K562 (cell line): ENCODE measurements around the gene KATNAL1. TPM values are rescaled to one million over a fixed set of nuclear protein-coding genes. Genes with fewer than 3 reads are reported as not detected.

Source experiments
- ATAC-seq: fragments of 200-7000 bp; cut with Tn5 transposase; 3 replicates; pipeline ENCODE4 v1.9.1; 2020; ENCODE audit warnings: moderate library complexity
- BruUV-seq: library from RNA; stranded (reverse); fragments of 400-500 nt; replicated peaks from 2 replicates; lab custom pipeline; 2021; lab: Mats Ljungman, UMichigan
- CTCF ChIA-PET: fragments of 300-600 bp; formaldehyde crosslinking; extraction: SDS; loops from one replicate; lab custom pipeline; 2021; ENCODE audit warnings: low intra/inter-chr PET ratio; lab: Yijun Ruan, JAX
- POLR2A ChIA-PET: fragments of 300-600, 350-650 bp; sonication (Branson Sonifier 250); formaldehyde crosslinking; extraction: SDS; loops from one replicate; lab custom pipeline; 2021; ENCODE audit warnings: antibody characterized with exemption, inconsistent platforms; lab: Yijun Ruan, JAX
- DNase-seq, 4 experiments: peaks; one replicate each; pipeline versions ENCODE4 v3.0.0 to v3.0.0-alpha.2; 2011 to 2018; ENCODE audit warnings: low spot score in 3 of 4, mixed read lengths in 3 of 4; ENCODE audit errors: extremely low read depth in 1 of 4
- FAIRE-seq: peaks from 2 replicates; lab custom pipeline; 2011; peaks lifted over from hg19 to GRCh38; lab: Jason Lieb, UNC
- H2AFZ ChIP-seq: 2 replicates; pipeline ENCODE4 v1.6.0; 2011; ENCODE audit warnings: low read depth, low read length, control low read depth, inconsistent platforms
- H3K27ac ChIP-seq: fragments of 200-600 bp; 3 replicates; pipeline ENCODE4 v1.8.0; 2011; ENCODE audit warnings: low read depth, mild to moderate bottlenecking, control low read depth, inconsistent platforms, low read length, moderate library complexity, mixed read lengths; ENCODE audit errors: extremely low read depth
- H3K27me3 ChIP-seq, 2 experiments: fragments of 300-600 bp in 1 of 2; 2 replicates in 1 of 2; 3 replicates in 1 of 2; pipeline versions ENCODE4 v1.6.0 to v1.8.0; 2011; ENCODE audit warnings: inconsistent platforms in 2 of 2, low read length in 2 of 2, mild to moderate bottlenecking in 1 of 2, mixed read lengths in 1 of 2, moderate library complexity in 1 of 2; ENCODE audit not compliant: control insufficient read depth in 2 of 2, insufficient read depth in 2 of 2
- H3K36me3 ChIP-seq: fragments of 300-600 bp; 3 replicates; pipeline ENCODE4 v1.8.0; 2011; ENCODE audit warnings: mild to moderate bottlenecking, low read length, inconsistent platforms; ENCODE audit not compliant: control insufficient read depth, insufficient read depth
- H3K4me1 ChIP-seq, 2 experiments: fragments of 200-600 bp in 1 of 2; replicated peaks in 1 of 2; 2 replicates in 1 of 2; 3 replicates in 1 of 2; pipeline versions ENCODE4 v1.5.1 to v1.8.0; 2011; ENCODE audit warnings: inconsistent platforms in 2 of 2, low read length in 2 of 2, mild to moderate bottlenecking in 1 of 2, mixed read lengths in 1 of 2, moderate library complexity in 1 of 2; ENCODE audit not compliant: control insufficient read depth in 2 of 2, insufficient read depth in 2 of 2
- H3K4me2 ChIP-seq: 2 replicates; pipeline ENCODE4 v1.6.1; 2011; ENCODE audit warnings: low read length, control low read depth, inconsistent platforms, mixed read lengths; ENCODE audit not compliant: insufficient read depth
- H3K4me3 ChIP-seq: fragments of 200-600 bp; sonication (generic), shearing (Covaris generic); 2 replicates; pipeline ENCODE4 v1.5.1; 2016; ENCODE audit warnings: control low read depth, inconsistent platforms
- H3K79me2 ChIP-seq: fragments of 200-600 bp; 3 replicates; pipeline ENCODE4 v1.8.0; 2011; ENCODE audit warnings: low read length, inconsistent platforms; ENCODE audit not compliant: control insufficient read depth, insufficient read depth
- H3K9ac ChIP-seq, 2 experiments: 2 replicates each; pipeline versions ENCODE4 v1.6.0 to v1.6.1; 2011; ENCODE audit warnings: low read depth in 2 of 2, low read length in 2 of 2, control low read depth in 1 of 2, inconsistent platforms in 1 of 2, mild to moderate bottlenecking in 1 of 2, mixed read lengths in 1 of 2; ENCODE audit not compliant: insufficient read depth in 1 of 2
- H3K9me1 ChIP-seq: one replicate; pipeline ENCODE4 v1.6.0; 2011; ENCODE audit warnings: inconsistent platforms, mild to moderate bottlenecking, low read length, moderate library complexity; ENCODE audit not compliant: control insufficient read depth, insufficient read depth
- H3K9me3 ChIP-seq: replicated peaks from 2 replicates; pipeline ENCODE4 v1.5.1; 2011; ENCODE audit warnings: low read depth, low read length, inconsistent platforms; ENCODE audit not compliant: control insufficient read depth, insufficient read depth
- H4K20me1 ChIP-seq: replicated peaks from 2 replicates; pipeline ENCODE4 v1.6.1; 2011; ENCODE audit warnings: low read length, inconsistent platforms, mixed read lengths; ENCODE audit not compliant: control insufficient read depth, insufficient read depth
- NEUROD1 ChIP-seq: fragments of 150-350 bp; IDR thresholded peaks from 2 replicates; pipeline ENCODE4 v1.6.1; 2014; ENCODE audit warnings: borderline replicate concordance, low read length, low read depth; ENCODE audit not compliant: partially characterized antibody
- PCBP1 ChIP-seq: fragments of 200-400 bp; formaldehyde crosslinking; IDR thresholded peaks from 2 replicates; pipeline ENCODE4 v1.6.1; 2018; ENCODE audit warnings: mild to moderate bottlenecking, low read depth, low read length; ENCODE audit not compliant: poor library complexity, severe bottlenecking
- PPARD ChIP-seq: fragments of 250-450 bp; sonication (Bioruptor Pico); IDR thresholded peaks from 2 replicates; pipeline ENCODE4 v1.8.0; 2022; ENCODE audit warnings: inconsistent platforms, mild to moderate bottlenecking, moderate library complexity
- SIRT6 ChIP-seq: IDR thresholded peaks from one replicate; pipeline ENCODE4 v1.6.1; 2012; ENCODE audit warnings: low read depth, mild to moderate bottlenecking, control low read depth, inconsistent platforms, low read length, moderate library complexity
- SMARCA5 ChIP-seq: fragments of 450-650 bp; IDR thresholded peaks from 2 replicates; pipeline ENCODE4 v1.6.1; 2016
- SUPT5H ChIP-seq: fragments of 450-650 bp; IDR thresholded peaks from 2 replicates; pipeline ENCODE4 v1.6.1; 2016
- ZFP30 ChIP-seq: fragments of 250-450 bp; sonication (Bioruptor Pico); IDR thresholded peaks from 2 replicates; pipeline ENCODE4 v1.8.0; 2022; ENCODE audit warnings: moderate library complexity, mild to moderate bottlenecking, inconsistent platforms, borderline replicate concordance
- ZNF217 ChIP-seq: sonication (generic); formaldehyde crosslinking; IDR thresholded peaks from 2 replicates; pipeline ENCODE4 v1.8.0; 2022; ENCODE audit warnings: mild to moderate bottlenecking, missing genetic modification reagents
- WGBS: fragments of 100-300 bp; shearing (Covaris generic); methylation state at CpG from one replicate; pipeline ENCODE4 v1.1.6; 2016; ENCODE audit warnings: low coverage, mixed read lengths; ENCODE audit not compliant: insufficient coverage; ENCODE audit errors: missing lambda C conversion rate; 5-methylcytosine and 5-hydroxymethylcytosine counted together
- in situ Hi-C: fragments of 300-500 bp; cut with MboI; formaldehyde crosslinking; loops from 4 replicates; pipeline ENCODE4 v1.15.0; 2018; ENCODE audit warnings: inconsistent platforms, mixed read lengths
- intact Hi-C: fragments of 100-400 bp; cut with micrococcal nuclease; formaldehyde crosslinking; loops from 2 replicates; pipeline ENCODE4 v1.14.2; 2022
- polyA plus RNA-seq, 8 experiments: library from polyadenylated mRNA; depleted of rRNA in 4 of 8; stranded (reverse) in 5 of 8; unstranded in 3 of 8; fragments of >200 nt; fragmentation: Nextera tagmentation in 2 of 8; fragmentation: Illumina TruSeq in 1 of 8; extraction: Ambion mirVana in 2 of 8; extraction: Trizol in 1 of 8; gene quantifications; 2 replicates each; pipeline versions ENCODE4 v1.2.1 to v1.2.3, GENCODE V29; 2011 to 2014; ENCODE audit warnings: inconsistent platforms in 1 of 8, missing spikeins in 1 of 8
- total RNA-seq, 7 experiments: library from RNA; depleted of rRNA in 6 of 7; stranded (reverse); fragments of >200 nt in 6 of 7; fragmentation: Illumina TruSeq in 2 of 7; extraction: Trizol in 2 of 7; gene quantifications; 2 replicates each; pipeline versions ENCODE4 v1.2.1 to v1.2.3, GENCODE V29; 2011 to 2021; ENCODE audit warnings: low replicate concordance in 1 of 7
- TF ChIP-seq, protein P1 (sequence below): sonication (generic); formaldehyde crosslinking; IDR thresholded peaks from 2 replicates; pipeline ENCODE4 v1.5.0; 2020; ENCODE audit warnings: missing genetic modification reagents

KATNAL1 gene
- total and polyA plus RNA-seq, 9 of the 15 experiments (the other 6 are each of a cell fraction or from before 2014, with no cell fraction given): 2.5 to 8.2 (median 5.5) TPM

DNA sequence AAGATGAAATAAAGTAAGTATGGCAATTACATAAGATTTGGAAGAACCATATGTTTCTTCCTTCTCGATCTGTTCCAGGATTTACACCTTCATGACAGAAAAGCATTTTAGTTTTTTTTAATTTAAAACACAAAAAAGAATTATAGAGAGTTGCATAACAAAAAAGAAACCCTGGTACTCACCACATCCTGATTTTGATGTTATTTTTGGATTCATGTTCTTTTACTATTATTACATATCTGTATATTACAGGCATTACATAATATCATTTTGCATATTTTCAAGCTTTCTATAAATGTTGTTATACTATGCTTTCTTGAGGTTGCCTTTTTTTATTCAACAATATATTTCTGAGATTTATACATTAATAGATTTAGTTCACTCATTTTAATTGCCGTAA, 6.7 kb upstream of the KATNAL1 start (continued):
- TF ChIP-seq PCBP1 (no peak), ZFP30 (CRISPR knock-in tag) (no peak), PPARD (CRISPR knock-in tag) (no peak)
- TF ChIP-seq, all 486 proteins: peak for 0

DNA sequence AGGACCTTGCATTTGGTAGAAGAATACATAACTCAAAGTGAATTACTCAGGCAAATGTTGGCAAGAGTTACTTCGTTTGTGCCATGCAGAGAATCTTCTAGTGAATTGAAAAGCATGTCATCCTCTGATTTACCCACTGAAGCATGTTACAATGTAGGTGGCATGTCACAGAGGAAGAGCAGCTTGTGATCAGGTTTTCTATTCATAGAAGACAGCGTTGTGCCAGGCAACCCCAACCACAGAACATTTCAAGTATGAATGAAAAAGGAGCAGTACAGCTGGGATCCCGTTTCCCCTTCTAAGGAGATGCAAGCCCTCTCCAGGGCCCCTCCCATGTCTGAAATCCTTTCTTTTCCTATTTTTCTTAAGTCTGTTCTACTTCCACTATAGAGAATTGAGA, 6.0 kb upstream of the KATNAL1 start:
- DNase-seq (no peak), FAIRE-seq (no peak)
- Histone ChIP-seq H3K4me3 (no peak overlapping the region), H3K27ac (no peak overlapping the region), H3K27me3 (no peaks in the 10 kb centered on the region), H3K9me1 (no peaks in the 10 kb centered on the region), H4K20me1 (no peaks in the 10 kb centered on the region), H3K36me3 (no peaks in the 10 kb centered on the region), H3K4me2 (no peak overlapping the region)
- intact Hi-C loops: no loop called here
- POLR2A ChIA-PET: no interaction called here
- BruUV-seq: no TSS peak
- 33% methylated on average over 3 of the region's 3 CpGs for WGBS
- TF ChIP-seq NEUROD1 (no peak), SMARCA5 (no peak), ZNF217 (CRISPR knock-in tag) (no peak), SIRT6 (no peak), SUPT5H (no peak)
- TF ChIP-seq, protein P1, sequence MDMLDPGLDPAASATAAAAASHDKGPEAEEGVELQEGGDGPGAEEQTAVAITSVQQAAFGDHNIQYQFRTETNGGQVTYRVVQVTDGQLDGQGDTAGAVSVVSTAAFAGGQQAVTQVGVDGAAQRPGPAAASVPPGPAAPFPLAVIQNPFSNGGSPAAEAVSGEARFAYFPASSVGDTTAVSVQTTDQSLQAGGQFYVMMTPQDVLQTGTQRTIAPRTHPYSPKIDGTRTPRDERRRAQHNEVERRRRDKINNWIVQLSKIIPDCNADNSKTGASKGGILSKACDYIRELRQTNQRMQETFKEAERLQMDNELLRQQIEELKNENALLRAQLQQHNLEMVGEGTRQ (CRISPR knock-in tag): no peak
- TF ChIP-seq, all 486 proteins: peak for 0
- Histone ChIP-seq H3K79me2 (no peaks in the 10 kb centered on the region), H3K9me3 (no peaks in the 10 kb centered on the region), H3K9ac (no peak overlapping the region), H3K4me1 (peaks cover 0 to 16% of the 10 kb centered on the region in 2 experiments; a peak in 2 of 5 replicates), H2AFZ (no peak overlapping the region)
- in situ Hi-C loops: no loop called here
- no peak for ATAC-seq
- CTCF ChIA-PET: no interaction called here
